Lung (tissue), 12 donors: ENCODE results near the gene TMEM95. TPM values are rescaled to one million over a fixed set of nuclear protein-coding genes. Genes with fewer than 3 reads are reported as not detected.

Experiments used
- ATAC-seq: fragments of 200-7000 bp; cut with Tn5 transposase; one replicate; pipeline ENCODE4 v1.9.1; 2020; ENCODE audit warnings: moderate number of reproducible peaks; ENCODE audit not compliant: insufficient read depth, low FRiP score
- DNase-seq, 3 donors: peaks; one replicate each; pipeline ENCODE4 v3.0.0-alpha.2; 2013 to 2017
- H3K27ac ChIP-seq, 2 donors: one replicate each; pipeline ENCODE4 v1.5.1; 2013; ENCODE audit warnings: mild to moderate bottlenecking in 2 of 2, moderate library complexity in 2 of 2, control low read depth in 1 of 2, inconsistent platforms in 1 of 2, low read depth in 1 of 2, low read length in 1 of 2
- H3K27me3 ChIP-seq, 3 donors: one replicate each; pipeline ENCODE4 v1.5.1; 2013; ENCODE audit warnings: low read length in 2 of 3; ENCODE audit not compliant: control insufficient read depth in 3 of 3, insufficient read depth in 3 of 3
- H3K36me3 ChIP-seq, 4 donors: one replicate each; pipeline ENCODE4 v1.5.1; 2013; ENCODE audit warnings: low read length in 4 of 4, mild to moderate bottlenecking in 1 of 4, moderate library complexity in 1 of 4; ENCODE audit not compliant: control insufficient read depth in 4 of 4, insufficient read depth in 4 of 4
- H3K4me1 ChIP-seq, 5 donors: one replicate each; pipeline ENCODE4 v1.5.1; 2013; ENCODE audit warnings: low read length in 5 of 5, mild to moderate bottlenecking in 2 of 5, moderate library complexity in 1 of 5; ENCODE audit not compliant: control insufficient read depth in 5 of 5, insufficient read depth in 5 of 5
- H3K4me3 ChIP-seq: one replicate; pipeline ENCODE4 v1.5.1; 2013; ENCODE audit warnings: mild to moderate bottlenecking, control low read depth, moderate library complexity
- H3K9ac ChIP-seq, 2 donors: one replicate each; pipeline ENCODE4 v1.5.1; 2013; ENCODE audit warnings: low read length in 2 of 2, control low read depth in 1 of 2; ENCODE audit not compliant: insufficient read depth in 1 of 2
- H3K9me3 ChIP-seq, 4 donors: one replicate each; pipeline ENCODE4 v1.5.1; 2013; ENCODE audit warnings: low read length in 3 of 4, mild to moderate bottlenecking in 1 of 4, moderate library complexity in 1 of 4; ENCODE audit not compliant: control insufficient read depth in 4 of 4, insufficient read depth in 3 of 4
- CTCF ChIP-seq: IDR thresholded peaks from 2 replicates; pipeline ENCODE4 v1.5.1; 2012; ENCODE audit warnings: mild to moderate bottlenecking; ENCODE audit errors: control extremely low read depth, extremely low read depth
- WGBS, 2 donors: extraction: QIAGEN DNeasy Blood & Tissue Kit; methylation state at CpG; one replicate each; pipeline ENCODE4 v1.1.7; 2013; 5-methylcytosine and 5-hydroxymethylcytosine counted together
- polyA plus RNA-seq, 2 donors: library from polyadenylated mRNA; stranded (reverse); fragments of 200-250 nt; gene quantifications; one replicate each; pipeline ENCODE4 v1.2.1, GENCODE V29; 2013
- total RNA-seq, 2 donors: library from RNA; depleted of rRNA in 1 of 2; stranded (reverse); fragments of >200 nt in 1 of 2; gene quantifications; one replicate each; pipeline ENCODE4 v1.2.1, GENCODE V29; 2014 to 2021
- donor health status: control.
- donor health status: control.
- donor health status: Bipolar disorder and iron deficiency.
- donor health status: healthy.
- donor health status: DM: yes; HTN: yes; CAD: no.

The TMEM95 gene
- total and polyA plus RNA-seq, 4 donors = not detected

DNA sequence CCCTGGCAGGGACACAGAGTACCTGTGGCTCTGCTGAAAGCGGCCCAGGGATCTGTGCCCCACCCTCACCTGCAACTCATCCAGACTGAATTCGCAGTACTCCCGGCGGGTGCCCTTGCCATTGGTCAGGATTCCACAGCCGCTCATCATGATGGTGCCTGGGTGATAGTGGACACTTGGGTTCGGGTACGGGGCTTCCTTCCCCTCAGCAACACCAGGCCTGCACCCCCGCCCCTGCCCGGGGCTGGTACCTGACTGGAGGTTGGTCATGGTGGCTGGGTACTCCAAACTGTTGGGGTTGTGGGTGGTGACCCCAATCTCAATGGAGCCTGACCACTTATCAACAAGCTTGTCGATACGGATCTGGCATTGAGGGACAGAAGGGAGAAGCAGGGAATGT, 28.8 kb upstream of the TMEM95 start:
- Histone ChIP-seq H3K27me3 (no peaks in the 10 kb centered on the region), H3K27ac (no peak overlapping the region), H3K4me3 (no peak overlapping the region), H3K4me1 (peaks cover 0 to 18% (median 3%) of the 10 kb centered on the region in 5 donors), H3K9ac (no peak overlapping the region), H3K9me3 (no peaks in the 10 kb centered on the region), H3K36me3 (peaks cover 7 to 44% (median 24%) of the 10 kb centered on the region in 4 donors)
- no peak for TF ChIP-seq CTCF
- DNase-seq = no peak
- WGBS, 2 donors = 93 to 94% methylated on average over 11 of the region's 11 CpGs
- ATAC-seq = no peak

- Histone ChIP-seq H3K27me3 (no peaks in the 10 kb centered on the region), H3K4me1 (peaks cover 0 to 18% (median 3%) of the 10 kb centered on the region in 5 donors), H3K9ac (no peak overlapping the region), H3K9me3 (no peaks in the 10 kb centered on the region), H3K27ac (no peak overlapping the region), H3K4me3 (no peak overlapping the region), H3K36me3 (peaks cover 7 to 35% (median 17%) of the 10 kb centered on the region in 4 donors)
- 90 to 91% methylated on average over 7 of the region's 7 CpGs for WGBS, 2 donors
- no peak for TF ChIP-seq CTCF
- DNase-seq (no peak), ATAC-seq (no peak)
Measured at GRCh38 chr17:7327056-7327455, 27.9 kb upstream of the TMEM95 start.

- H3K27me3 ChIP-seq = no peaks in the 10 kb centered on the region
- no peak for TF ChIP-seq CTCF
- DNase-seq (no peak), ATAC-seq (no peak)
- peaks cover 0 to 18% (median 3%) of the 10 kb centered on the region in 5 donors for H3K4me1 ChIP-seq
- H3K4me3 ChIP-seq = no peak overlapping the region
- no peak overlapping the region for H3K27ac ChIP-seq
- no peaks in the 10 kb centered on the region for H3K9me3 ChIP-seq
- H3K9ac ChIP-seq = no peak overlapping the region
- 86 to 95% methylated on average over 17 of the region's 17 CpGs for WGBS, 2 donors
- peaks cover 5 to 31% (median 14%) of the 10 kb centered on the region in 4 donors for H3K36me3 ChIP-seq
Measured at GRCh38 chr17:7327501-7327900, 27.5 kb upstream of the TMEM95 start.

GRCh38 chr17:7328009-7328408, 26.9 kb upstream of the TMEM95 start:
- ATAC-seq (no peak), DNase-seq (no peak)
- Histone ChIP-seq H3K4me1 (peaks cover 0 to 18% (median 3%) of the 10 kb centered on the region in 5 donors), H3K36me3 (peaks cover under 1 to 27% (median 9%) of the 10 kb centered on the region in 4 donors), H3K9me3 (no peaks in the 10 kb centered on the region), H3K4me3 (no peak overlapping the region), H3K27ac (no peak overlapping the region), H3K27me3 (no peaks in the 10 kb centered on the region), H3K9ac (peak overlapping the region in 1 of 2 donors; percentile 7)
- no peak for TF ChIP-seq CTCF
- 71 to 100% methylated on average over 1 of the region's 1 CpG for WGBS, 2 donors
